22Rv1 (cell line): Measurements from ENCODE around the gene PRKCQ.

Experiments used
- ZFX ChIP-seq: fragments of 450-650 bp; IDR thresholded peaks from 2 replicates; pipeline ENCODE4 v1.6.1; 2017; ENCODE audit warnings: antibody characterized with exemption, borderline replicate concordance
- TF ChIP-seq, protein P1 (sequence below): fragments of 450-650 bp; IDR thresholded peaks from 2 replicates; pipeline ENCODE4 v1.5.1; 2017; ENCODE audit warnings: mild to moderate bottlenecking

GRCh38 chr10:6404127-6405072 lies 175.7 kb downstream of the PRKCQ start:
- TF ChIP-seq, protein P1, sequence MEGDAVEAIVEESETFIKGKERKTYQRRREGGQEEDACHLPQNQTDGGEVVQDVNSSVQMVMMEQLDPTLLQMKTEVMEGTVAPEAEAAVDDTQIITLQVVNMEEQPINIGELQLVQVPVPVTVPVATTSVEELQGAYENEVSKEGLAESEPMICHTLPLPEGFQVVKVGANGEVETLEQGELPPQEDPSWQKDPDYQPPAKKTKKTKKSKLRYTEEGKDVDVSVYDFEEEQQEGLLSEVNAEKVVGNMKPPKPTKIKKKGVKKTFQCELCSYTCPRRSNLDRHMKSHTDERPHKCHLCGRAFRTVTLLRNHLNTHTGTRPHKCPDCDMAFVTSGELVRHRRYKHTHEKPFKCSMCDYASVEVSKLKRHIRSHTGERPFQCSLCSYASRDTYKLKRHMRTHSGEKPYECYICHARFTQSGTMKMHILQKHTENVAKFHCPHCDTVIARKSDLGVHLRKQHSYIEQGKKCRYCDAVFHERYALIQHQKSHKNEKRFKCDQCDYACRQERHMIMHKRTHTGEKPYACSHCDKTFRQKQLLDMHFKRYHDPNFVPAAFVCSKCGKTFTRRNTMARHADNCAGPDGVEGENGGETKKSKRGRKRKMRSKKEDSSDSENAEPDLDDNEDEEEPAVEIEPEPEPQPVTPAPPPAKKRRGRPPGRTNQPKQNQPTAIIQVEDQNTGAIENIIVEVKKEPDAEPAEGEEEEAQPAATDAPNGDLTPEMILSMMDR, result no peak
- TF ChIP-seq ZFX, result no peak
